PC-3 (cell line): ENCODE results near the gene PMAIP1.

Experiments used
- CTCF ChIP-seq: fragments of 300-600 bp; sonication (generic); conservative IDR thresholded peaks from 2 replicates; pipeline ENCODE4 v1.5.1; 2017; ENCODE audit warnings: antibody characterized with exemption, low read depth, mild to moderate bottlenecking, low read length
- EZH2 ChIP-seq: fragments of 300-600 bp; sonication (generic); IDR thresholded peaks from one replicate; pipeline ENCODE4 v1.6.1; 2017; ENCODE audit warnings: antibody characterized with exemption, mild to moderate bottlenecking, low read length; ENCODE audit not compliant: unreplicated experiment

GRCh38 chr18:59927246-59927825 lies 27.5 kb downstream of the PMAIP1 start:
- no peak for TF ChIP-seq CTCF
- no peak for TF ChIP-seq EZH2
